Measurements from ENCODE around the gene SDR42E2. TPM values are rescaled to one million over a fixed set of nuclear protein-coding genes. Genes with fewer than 3 reads are reported as not detected.

The SDR42E2 gene
- total and polyA plus RNA-seq, 2 donors: 0.05 to 0.14 TPM

- H3K36me3 ChIP-seq (ENCODE audit: control insufficient read depth in 2 of 2, insufficient read depth in 2 of 2, low read length in 1 of 2): peaks cover 0 to 7% of the 10 kb centered on the region in 2 donors
- H3K27me3 ChIP-seq (ENCODE audit: control insufficient read depth in 2 of 2, insufficient read depth in 1 of 2, low read length in 1 of 2): no peaks in the 10 kb centered on the region
- 96% methylated on average over 2 of the region's 2 CpGs for WGBS
- DNase-seq (ENCODE audit: low read depth in 6 of 9, low spot score in 9 of 9): no peak
- no peak overlapping the region for H3K4me3 ChIP-seq (ENCODE audit: low read length in 2 of 2)
- no peaks in the 10 kb centered on the region for H3K9me3 ChIP-seq (ENCODE audit: control insufficient read depth in 2 of 2, insufficient read depth in 1 of 2, low read length in 1 of 2)
- no peaks in the 10 kb centered on the region for H3K4me1 ChIP-seq (ENCODE audit: control insufficient read depth in 2 of 2, insufficient read depth in 2 of 2, low read length in 2 of 2)
- no peak overlapping the region for H3K27ac ChIP-seq (ENCODE audit: low read depth in 1 of 2, low read length in 1 of 2)
Observed at GRCh38 chr16:22222006-22222405, 59.7 kb downstream of the SDR42E2 start.

DNA sequence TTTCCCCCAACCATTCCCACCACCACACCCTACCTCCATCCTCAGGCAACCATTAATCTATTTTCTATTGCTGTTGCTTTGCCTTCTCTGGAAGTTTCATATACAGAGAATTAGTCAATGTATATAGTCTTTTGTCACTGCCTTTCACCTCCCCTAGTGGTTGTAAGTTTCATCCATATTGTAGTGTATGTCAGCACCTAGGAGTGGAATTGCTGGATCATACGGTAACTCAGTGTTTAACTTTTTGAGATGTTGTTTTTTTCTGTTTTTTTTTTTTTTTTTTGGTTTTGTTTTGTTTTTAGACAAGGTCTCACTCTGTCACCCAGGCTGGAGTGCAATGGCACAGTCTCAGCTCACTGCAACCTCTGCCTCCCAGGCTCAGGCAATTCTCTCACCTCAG is 60.7 kb downstream of the SDR42E2 start:
- Histone ChIP-seq H3K4me3 (ENCODE audit: low read length in 2 of 2) (no peak overlapping the region), H3K27ac (ENCODE audit: low read depth in 1 of 2, low read length in 1 of 2) (no peak overlapping the region), H3K4me1 (ENCODE audit: control insufficient read depth in 2 of 2, insufficient read depth in 2 of 2, low read length in 2 of 2) (no peaks in the 10 kb centered on the region), H3K27me3 (ENCODE audit: control insufficient read depth in 2 of 2, insufficient read depth in 1 of 2, low read length in 1 of 2) (no peaks in the 10 kb centered on the region), H3K36me3 (ENCODE audit: control insufficient read depth in 2 of 2, insufficient read depth in 2 of 2, low read length in 1 of 2) (peaks cover 0 to 7% of the 10 kb centered on the region in 2 donors), H3K9me3 (ENCODE audit: control insufficient read depth in 2 of 2, insufficient read depth in 1 of 2, low read length in 1 of 2) (no peaks in the 10 kb centered on the region)
- no peak for DNase-seq (ENCODE audit: low read depth in 6 of 9, low spot score in 9 of 9)
- 100% methylated on average over 1 of the region's 1 CpG for WGBS

DNA sequence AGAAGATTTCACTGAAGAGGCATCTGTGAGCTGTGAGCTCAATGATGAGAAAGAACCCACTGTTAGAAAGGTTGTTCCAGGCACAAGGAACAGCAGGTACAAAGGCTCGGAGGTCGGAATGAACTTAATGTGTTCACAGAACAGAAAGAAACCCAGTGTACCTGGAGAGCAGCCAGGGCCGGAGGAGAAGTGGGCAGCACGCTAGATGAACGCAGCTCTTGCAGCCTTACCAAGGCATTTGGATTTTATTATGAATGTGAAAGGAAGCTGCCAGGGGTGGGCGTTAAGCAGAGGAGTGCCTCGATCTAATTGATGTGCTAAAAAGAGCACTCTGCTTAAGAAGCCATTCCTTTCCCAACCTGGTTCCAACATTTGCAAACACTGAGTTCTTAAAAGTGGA is 62.8 kb downstream of the SDR42E2 start:
- Histone ChIP-seq H3K36me3 (ENCODE audit: control insufficient read depth in 2 of 2, insufficient read depth in 2 of 2, low read length in 1 of 2) (peaks cover 0 to 7% of the 10 kb centered on the region in 2 donors), H3K27ac (ENCODE audit: low read depth in 1 of 2, low read length in 1 of 2) (no peak overlapping the region)

DNA sequence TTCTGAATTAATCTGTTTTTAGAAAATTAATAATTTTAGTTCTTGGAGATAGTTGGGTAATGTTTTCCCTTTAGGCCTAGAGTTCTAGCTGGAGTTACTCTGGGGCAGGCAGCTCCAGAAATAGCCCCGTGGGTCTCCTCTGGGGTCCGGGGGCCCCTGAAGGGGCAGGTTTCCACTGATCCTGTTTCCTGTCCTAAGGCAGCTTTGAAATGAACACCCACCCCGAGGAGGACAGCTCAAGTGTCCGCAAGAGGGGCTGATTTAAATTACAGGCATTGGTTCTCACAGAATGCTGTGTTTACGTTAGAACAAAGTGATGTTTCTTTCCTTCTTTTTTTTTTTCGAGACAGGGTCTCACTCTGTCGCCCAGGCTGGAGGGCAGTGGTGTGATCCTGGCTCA is 67.6 kb downstream of the SDR42E2 start:
- peaks cover 0 to 7% of the 10 kb centered on the region in 2 donors for H3K36me3 ChIP-seq (ENCODE audit: control insufficient read depth in 2 of 2, insufficient read depth in 2 of 2, low read length in 1 of 2)
- DNase-seq (ENCODE audit: low read depth in 6 of 9, low spot score in 9 of 9): no peak
- no peaks in the 10 kb centered on the region for H3K27me3 ChIP-seq (ENCODE audit: control insufficient read depth in 2 of 2, insufficient read depth in 1 of 2, low read length in 1 of 2)
- no peaks in the 10 kb centered on the region for H3K4me1 ChIP-seq (ENCODE audit: control insufficient read depth in 2 of 2, insufficient read depth in 2 of 2, low read length in 2 of 2)
- 85% methylated on average over 7 of the region's 7 CpGs for WGBS
- no peak overlapping the region for H3K27ac ChIP-seq (ENCODE audit: low read depth in 1 of 2, low read length in 1 of 2)
- H3K4me3 ChIP-seq (ENCODE audit: low read length in 2 of 2): no peak overlapping the region
- H3K9me3 ChIP-seq (ENCODE audit: control insufficient read depth in 2 of 2, insufficient read depth in 1 of 2, low read length in 1 of 2): no peaks in the 10 kb centered on the region

More for the DNA sequence above, 62.8 kb downstream of the SDR42E2 start:
- no peak overlapping the region for H3K4me3 ChIP-seq (ENCODE audit: low read length in 2 of 2)
- no peaks in the 10 kb centered on the region for H3K9me3 ChIP-seq (ENCODE audit: control insufficient read depth in 2 of 2, insufficient read depth in 1 of 2, low read length in 1 of 2)
- WGBS: 94% methylated on average over 7 of the region's 7 CpGs
- no peaks in the 10 kb centered on the region for H3K27me3 ChIP-seq (ENCODE audit: control insufficient read depth in 2 of 2, insufficient read depth in 1 of 2, low read length in 1 of 2)
- DNase-seq (ENCODE audit: low read depth in 6 of 9, low spot score in 9 of 9): no peak
- no peaks in the 10 kb centered on the region for H3K4me1 ChIP-seq (ENCODE audit: control insufficient read depth in 2 of 2, insufficient read depth in 2 of 2, low read length in 2 of 2)

DNA sequence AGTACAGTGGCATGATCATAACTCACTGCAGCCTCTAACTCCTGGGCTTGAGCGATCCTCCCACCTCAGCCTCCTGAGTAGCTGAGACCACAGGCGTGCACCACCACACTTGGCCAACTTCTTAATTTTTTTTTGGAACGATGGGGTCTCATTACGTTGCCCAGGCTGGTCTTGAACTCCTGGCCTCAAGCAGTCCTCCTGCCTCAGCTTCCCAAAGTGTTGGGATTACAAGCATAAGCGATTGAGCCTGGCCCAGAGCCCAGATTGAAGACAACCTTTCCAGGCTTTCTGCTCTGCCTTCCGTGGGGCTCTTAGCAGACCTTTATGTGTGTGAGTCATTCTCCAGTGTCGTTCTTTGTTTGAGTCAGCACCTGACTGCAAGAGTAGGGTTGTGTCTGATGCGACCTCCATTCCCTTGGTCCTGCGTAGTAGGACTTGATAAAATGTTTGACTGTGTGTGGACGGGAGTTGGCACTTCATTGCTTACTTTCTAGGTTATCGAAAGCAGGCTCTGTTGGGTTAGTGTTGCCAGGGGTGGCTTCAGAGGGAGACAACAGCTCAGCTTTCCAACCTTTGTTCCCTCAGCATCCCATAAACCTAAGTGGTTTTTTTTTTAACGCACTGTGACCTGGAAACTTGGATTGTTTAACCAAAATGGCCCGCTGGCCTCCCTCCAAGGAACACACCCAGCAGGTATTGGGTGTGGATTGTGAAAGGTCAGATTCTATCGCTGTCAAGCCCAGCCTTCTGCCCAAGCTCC is 70.2 kb downstream of the SDR42E2 start:
- Histone ChIP-seq H3K36me3 (ENCODE audit: control insufficient read depth in 2 of 2, insufficient read depth in 2 of 2, low read length in 1 of 2) (no peaks in the 10 kb centered on the region), H3K27me3 (ENCODE audit: control insufficient read depth in 2 of 2, insufficient read depth in 1 of 2, low read length in 1 of 2) (no peaks in the 10 kb centered on the region), H3K27ac (ENCODE audit: low read depth in 1 of 2, low read length in 1 of 2) (peak overlapping the region in 1 of 2 donors; percentile 52), H3K9me3 (ENCODE audit: control insufficient read depth in 2 of 2, insufficient read depth in 1 of 2, low read length in 1 of 2) (no peaks in the 10 kb centered on the region), H3K4me3 (ENCODE audit: low read length in 2 of 2) (no peak overlapping the region), H3K4me1 (ENCODE audit: control insufficient read depth in 2 of 2, insufficient read depth in 2 of 2, low read length in 2 of 2) (no peaks in the 10 kb centered on the region)
- 97% methylated on average over 14 of the region's 14 CpGs for WGBS
- no peak for DNase-seq (ENCODE audit: low read depth in 6 of 9, low spot score in 9 of 9)

- Histone ChIP-seq H3K4me1 (ENCODE audit: control insufficient read depth in 2 of 2, insufficient read depth in 2 of 2, low read length in 2 of 2) (no peaks in the 10 kb centered on the region), H3K36me3 (ENCODE audit: control insufficient read depth in 2 of 2, insufficient read depth in 2 of 2, low read length in 1 of 2) (no peaks in the 10 kb centered on the region), H3K9me3 (ENCODE audit: control insufficient read depth in 2 of 2, insufficient read depth in 1 of 2, low read length in 1 of 2) (no peaks in the 10 kb centered on the region), H3K27me3 (ENCODE audit: control insufficient read depth in 2 of 2, insufficient read depth in 1 of 2, low read length in 1 of 2) (no peaks in the 10 kb centered on the region), H3K4me3 (ENCODE audit: low read length in 2 of 2) (no peak overlapping the region), H3K27ac (ENCODE audit: low read depth in 1 of 2, low read length in 1 of 2) (no peak overlapping the region)
- WGBS: 91% methylated on average over 6 of the region's 6 CpGs
- DNase-seq (ENCODE audit: low read depth in 6 of 9, low spot score in 9 of 9): no peak
Observed at GRCh38 chr16:22233037-22233372, 70.7 kb downstream of the SDR42E2 start.

DNA sequence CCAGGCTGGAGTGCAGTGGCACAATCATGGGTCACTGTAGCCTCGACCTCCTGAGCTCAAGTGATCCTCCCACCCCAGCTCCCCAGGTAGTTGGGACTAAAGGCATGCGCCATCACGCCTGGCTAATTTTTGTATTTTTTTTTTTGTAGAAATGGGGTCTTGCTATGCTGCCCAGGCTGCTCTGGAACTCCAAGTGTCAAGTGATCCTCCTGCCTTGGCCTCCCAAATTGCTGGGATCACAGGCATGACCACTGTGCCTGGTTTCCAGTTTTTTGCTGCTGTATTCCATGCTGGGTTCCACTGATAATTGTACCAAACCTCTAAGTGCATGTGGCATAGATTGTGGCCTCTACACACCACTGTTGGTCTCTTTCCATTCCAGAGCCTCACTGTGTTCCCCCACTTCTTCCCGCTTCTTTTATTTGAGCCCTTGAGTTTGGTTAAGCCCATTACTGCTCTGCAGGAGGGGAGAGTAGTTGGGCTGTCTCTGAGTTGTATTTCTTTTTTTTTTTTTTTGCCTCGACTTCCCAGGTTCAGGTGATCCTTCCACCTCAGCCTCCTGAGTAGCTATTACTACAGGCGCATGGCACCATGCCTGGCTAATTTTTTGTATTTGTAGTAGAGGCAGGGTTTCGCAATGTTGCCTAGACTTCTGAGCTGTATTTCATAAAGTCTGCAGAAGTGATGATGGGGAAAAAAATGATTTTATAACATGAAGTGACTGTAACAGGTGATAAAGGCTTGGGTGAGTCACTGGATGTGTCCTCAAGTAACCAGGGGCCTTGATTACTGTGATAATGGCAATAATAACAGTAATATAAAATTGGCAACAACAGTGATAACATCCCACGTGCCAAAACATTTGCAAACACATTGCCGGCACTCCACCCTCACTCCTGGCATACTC is 73.8 kb downstream of the SDR42E2 start:
- Histone ChIP-seq H3K4me1 (ENCODE audit: control insufficient read depth in 2 of 2, insufficient read depth in 2 of 2, low read length in 2 of 2) (peaks cover 3 to 8% of the 10 kb centered on the region in 2 donors), H3K27ac (ENCODE audit: low read depth in 1 of 2, low read length in 1 of 2) (no peak overlapping the region), H3K27me3 (ENCODE audit: control insufficient read depth in 2 of 2, insufficient read depth in 1 of 2, low read length in 1 of 2) (no peaks in the 10 kb centered on the region), H3K9me3 (ENCODE audit: control insufficient read depth in 2 of 2, insufficient read depth in 1 of 2, low read length in 1 of 2) (peaks cover 0 to 4% of the 10 kb centered on the region in 2 donors), H3K36me3 (ENCODE audit: control insufficient read depth in 2 of 2, insufficient read depth in 2 of 2, low read length in 1 of 2) (no peaks in the 10 kb centered on the region), H3K4me3 (ENCODE audit: low read length in 2 of 2) (no peak overlapping the region)
- WGBS: 98% methylated on average over 9 of the region's 9 CpGs
- no peak for DNase-seq (ENCODE audit: low read depth in 6 of 9, low spot score in 9 of 9)

GRCh38 chr16:22239131-22239805 is 77.0 kb downstream of the SDR42E2 start:
- Histone ChIP-seq H3K4me3 (ENCODE audit: low read length in 2 of 2) (no peak overlapping the region), H3K27me3 (ENCODE audit: control insufficient read depth in 2 of 2, insufficient read depth in 1 of 2, low read length in 1 of 2) (no peaks in the 10 kb centered on the region), H3K36me3 (ENCODE audit: control insufficient read depth in 2 of 2, insufficient read depth in 2 of 2, low read length in 1 of 2) (peaks cover 0 to under 1% of the 10 kb centered on the region in 2 donors), H3K27ac (ENCODE audit: low read depth in 1 of 2, low read length in 1 of 2) (no peak overlapping the region), H3K4me1 (ENCODE audit: control insufficient read depth in 2 of 2, insufficient read depth in 2 of 2, low read length in 2 of 2) (peaks cover 3 to 14% of the 10 kb centered on the region in 2 donors), H3K9me3 (ENCODE audit: control insufficient read depth in 2 of 2, insufficient read depth in 1 of 2, low read length in 1 of 2) (peaks cover 0 to 4% of the 10 kb centered on the region in 2 donors)
- 92% methylated on average over 14 of the region's 14 CpGs for WGBS
- DNase-seq (ENCODE audit: low read depth in 6 of 9, low spot score in 9 of 9): no peak

All from thymus (tissue), 11 donors.